SU-DHL-6 (cell line): Measurements from ENCODE around the gene ZNF319.

Experiments used
- CTCF ChIP-seq: fragments of 200-600 bp; sonication (generic); IDR thresholded peaks from one replicate; pipeline ENCODE4 v1.5.1; 2017; ENCODE audit warnings: antibody characterized with exemption, mild to moderate bottlenecking, low read length, moderate library complexity; ENCODE audit not compliant: insufficient read depth, poor library complexity, severe bottlenecking
- EZH2phosphoT487 ChIP-seq: fragments of 200-600 bp; sonication (generic), shearing (Covaris generic); conservative IDR thresholded peaks from 2 replicates; pipeline ENCODE4 v1.6.1; 2018; ENCODE audit warnings: mild to moderate bottlenecking, antibody characterized with exemption, low read length, moderate library complexity, mixed read lengths

- no peak for TF ChIP-seq CTCF
- TF ChIP-seq EZH2phosphoT487, result no peak
These were observed 37.7 kb downstream of the ZNF319 start for GRCh38 chr16:57962756-57963155.
